Fibroblast of lung (primary cell): ENCODE results near the gene KCNN4. TPM values are rescaled to one million over a fixed set of nuclear protein-coding genes. Genes with fewer than 3 reads are reported as not detected.
A peak's percentile ranks its signal among the peaks of the same experiment; 100 is the strongest.

Experiments
- DNase-seq, 2 donors: peaks; one replicate each; pipeline versions ENCODE4 v3.0.0 to v3.0.0-alpha.2; 2010; ENCODE audit warnings: low read depth in 2 of 2
- H2AFZ ChIP-seq: 2 replicates; pipeline ENCODE4 v1.5.1; 2012; ENCODE audit warnings: low read length, control low read depth, inconsistent platforms
- H3K27ac ChIP-seq: 2 replicates; pipeline ENCODE4 v1.5.1; 2011; ENCODE audit warnings: low read length, control low read depth; ENCODE audit not compliant: insufficient read depth
- H3K27me3 ChIP-seq: 2 replicates; pipeline ENCODE4 v1.5.1; 2011; ENCODE audit warnings: mild to moderate bottlenecking, low read length; ENCODE audit not compliant: control insufficient read depth, insufficient read depth
- H3K36me3 ChIP-seq: 2 replicates; pipeline ENCODE4 v1.5.1; 2011; ENCODE audit warnings: low read length; ENCODE audit not compliant: control insufficient read depth, insufficient read depth
- H3K4me1 ChIP-seq: 2 replicates; pipeline ENCODE4 v1.5.1; 2011; ENCODE audit warnings: low read length; ENCODE audit not compliant: control insufficient read depth, insufficient read depth; ENCODE audit errors: extremely low read depth
- H3K4me2 ChIP-seq: 2 replicates; pipeline ENCODE4 v1.5.1; 2011; ENCODE audit warnings: low read length, control low read depth; ENCODE audit not compliant: insufficient read depth; ENCODE audit errors: extremely low read depth
- H3K4me3 ChIP-seq, 4 experiments: fragments of 200-600 bp in 1 of 4; sonication (generic) in 1 of 4; replicated peaks in 1 of 4; 2 replicates each; pipeline ENCODE4 v1.5.1; 2011 to 2016; ENCODE audit warnings: low read length in 4 of 4, low read depth in 3 of 4, mild to moderate bottlenecking in 3 of 4, control low read depth in 2 of 4, inconsistent platforms in 1 of 4, mixed read lengths in 1 of 4; ENCODE audit not compliant: insufficient read depth in 1 of 4; ENCODE audit errors: control extremely low read depth in 1 of 4
- H3K79me2 ChIP-seq: 2 replicates; pipeline ENCODE4 v1.5.1; 2012; ENCODE audit warnings: mild to moderate bottlenecking, low read length, inconsistent platforms; ENCODE audit not compliant: control insufficient read depth, insufficient read depth
- H3K9ac ChIP-seq: 2 replicates; pipeline ENCODE4 v1.5.1; 2011; ENCODE audit warnings: mild to moderate bottlenecking, low read length, control low read depth; ENCODE audit not compliant: insufficient read depth
- H3K9me3 ChIP-seq: 2 replicates; pipeline ENCODE4 v1.5.1; 2012; ENCODE audit warnings: low read depth, low read length; ENCODE audit not compliant: control insufficient read depth, insufficient read depth
- H4K20me1 ChIP-seq: 2 replicates; pipeline ENCODE4 v1.5.1; 2011; ENCODE audit warnings: low read length; ENCODE audit not compliant: control insufficient read depth, insufficient read depth; ENCODE audit errors: extremely low read depth
- EZH2 ChIP-seq: IDR thresholded peaks from 2 replicates; pipeline ENCODE4 v1.5.1; 2012; ENCODE audit warnings: low read length, control low read depth, mild to moderate bottlenecking; ENCODE audit errors: missing control alignments
- polyA plus RNA-seq, 2 donors: library from polyadenylated mRNA; depleted of rRNA in 1 of 2; stranded (reverse) in 1 of 2; unstranded in 1 of 2; fragments of >200 nt; gene quantifications; 2 replicates each; pipeline ENCODE4 v1.2.1, GENCODE V29; 2011 to 2012; ENCODE audit warnings: missing spikeins in 1 of 2
- total RNA-seq: library from RNA; depleted of rRNA; stranded (reverse); fragments of >200 nt; gene quantifications from 2 replicates; pipeline ENCODE4 v1.2.1, GENCODE V29; 2014
- TF ChIP-seq, protein P1 (sequence below), 2 donors: IDR thresholded peaks in 1 of 2; conservative IDR thresholded peaks in 1 of 2; 1 replicate in 1 of 2; 2 replicates in 1 of 2; pipeline ENCODE4 v1.5.1; 2011 to 2012; ENCODE audit warnings: low read length in 2 of 2, control low read depth in 1 of 2, inconsistent platforms in 1 of 2, low read depth in 1 of 2, mild to moderate bottlenecking in 1 of 2

The KCNN4 gene
- total and polyA plus RNA-seq, 2 donors (not counting 1 experiment from before 2014, with no cell fraction given), result 0.41 to 0.83 TPM

DNA sequence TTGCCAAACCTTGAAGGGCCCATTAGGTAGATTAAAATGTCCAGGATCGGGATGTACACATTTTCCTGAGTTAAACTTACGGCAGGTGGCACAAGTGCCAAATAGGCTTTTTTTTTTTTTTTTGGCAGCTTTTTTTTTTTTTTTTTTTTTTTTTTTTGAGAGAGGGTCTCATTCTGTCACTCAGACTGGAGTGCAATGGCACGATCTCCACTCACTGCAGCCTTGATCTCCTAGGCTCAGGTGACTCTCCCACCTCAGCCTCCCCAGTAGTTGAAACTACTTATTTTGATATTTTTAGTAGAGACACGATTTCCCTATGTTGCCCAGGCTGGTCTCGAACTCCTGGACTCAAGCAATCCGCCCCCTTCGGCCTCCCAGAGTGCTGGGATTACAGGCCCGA, 55.9 kb downstream of the KCNN4 start:
- Histone ChIP-seq H3K4me2 (no peak overlapping the region), H3K36me3 (peaks cover 5% of the 10 kb centered on the region), H3K79me2 (no peaks in the 10 kb centered on the region), H4K20me1 (no peaks in the 10 kb centered on the region), H3K9me3 (no peaks in the 10 kb centered on the region), H3K27ac (no peak overlapping the region), H3K9ac (no peak overlapping the region), H3K27me3 (no peaks in the 10 kb centered on the region), H3K4me1 (no peaks in the 10 kb centered on the region), H2AFZ (no peak overlapping the region), H3K4me3 (no peak overlapping the region)
- no peak for DNase-seq
- TF ChIP-seq, protein P1, sequence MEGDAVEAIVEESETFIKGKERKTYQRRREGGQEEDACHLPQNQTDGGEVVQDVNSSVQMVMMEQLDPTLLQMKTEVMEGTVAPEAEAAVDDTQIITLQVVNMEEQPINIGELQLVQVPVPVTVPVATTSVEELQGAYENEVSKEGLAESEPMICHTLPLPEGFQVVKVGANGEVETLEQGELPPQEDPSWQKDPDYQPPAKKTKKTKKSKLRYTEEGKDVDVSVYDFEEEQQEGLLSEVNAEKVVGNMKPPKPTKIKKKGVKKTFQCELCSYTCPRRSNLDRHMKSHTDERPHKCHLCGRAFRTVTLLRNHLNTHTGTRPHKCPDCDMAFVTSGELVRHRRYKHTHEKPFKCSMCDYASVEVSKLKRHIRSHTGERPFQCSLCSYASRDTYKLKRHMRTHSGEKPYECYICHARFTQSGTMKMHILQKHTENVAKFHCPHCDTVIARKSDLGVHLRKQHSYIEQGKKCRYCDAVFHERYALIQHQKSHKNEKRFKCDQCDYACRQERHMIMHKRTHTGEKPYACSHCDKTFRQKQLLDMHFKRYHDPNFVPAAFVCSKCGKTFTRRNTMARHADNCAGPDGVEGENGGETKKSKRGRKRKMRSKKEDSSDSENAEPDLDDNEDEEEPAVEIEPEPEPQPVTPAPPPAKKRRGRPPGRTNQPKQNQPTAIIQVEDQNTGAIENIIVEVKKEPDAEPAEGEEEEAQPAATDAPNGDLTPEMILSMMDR (conservative IDR thresholded peaks at IDR 0.05 in 1 of 2, IDR thresholded peaks at IDR 0.05 in 1 of 2; ENCODE audit: low read depth in 1 of 2, low read length in 2 of 2), result no peak
- TF ChIP-seq EZH2, result no peak

DNA sequence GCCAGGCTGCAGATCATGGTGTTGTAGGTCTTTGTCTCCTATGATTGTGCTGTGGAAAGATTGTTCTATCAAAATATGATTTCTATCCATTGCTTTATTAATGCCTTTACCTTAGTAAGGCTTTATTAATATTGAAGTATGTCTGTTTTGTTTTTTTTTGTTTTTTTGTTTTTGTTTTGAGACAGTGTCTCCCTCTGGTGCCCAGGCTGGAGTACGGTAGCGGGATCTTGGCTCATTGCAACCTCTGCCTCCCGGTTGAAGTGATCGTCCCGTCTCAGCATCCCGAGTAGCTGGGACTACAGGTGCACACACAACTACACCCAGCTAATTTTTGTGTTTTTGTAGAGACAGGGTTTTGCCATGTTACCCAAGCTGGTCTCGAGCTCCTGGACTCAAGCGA, 57.2 kb downstream of the KCNN4 start:
- H3K27me3 ChIP-seq, result no peaks in the 10 kb centered on the region
- no peaks in the 10 kb centered on the region for H3K79me2 ChIP-seq
- peaks cover 2% of the 10 kb centered on the region for H3K36me3 ChIP-seq
- H2AFZ ChIP-seq, result no peak overlapping the region
- no peaks in the 10 kb centered on the region for H3K4me1 ChIP-seq
- H4K20me1 ChIP-seq, result no peaks in the 10 kb centered on the region
- no peaks in the 10 kb centered on the region for H3K9me3 ChIP-seq
- DNase-seq, result peak in 1 of 2 donors; percentile 23
- H3K27ac ChIP-seq, result no peak overlapping the region
- no peak overlapping the region for H3K4me2 ChIP-seq
- H3K9ac ChIP-seq, result no peak overlapping the region
- TF ChIP-seq EZH2, result no peak
- TF ChIP-seq, protein P1 (conservative IDR thresholded peaks at IDR 0.05 in 1 of 2, IDR thresholded peaks at IDR 0.05 in 1 of 2; ENCODE audit: low read depth in 1 of 2, low read length in 2 of 2), result peak; percentile 16 to 30
- H3K4me3 ChIP-seq, result no peak overlapping the region

DNA sequence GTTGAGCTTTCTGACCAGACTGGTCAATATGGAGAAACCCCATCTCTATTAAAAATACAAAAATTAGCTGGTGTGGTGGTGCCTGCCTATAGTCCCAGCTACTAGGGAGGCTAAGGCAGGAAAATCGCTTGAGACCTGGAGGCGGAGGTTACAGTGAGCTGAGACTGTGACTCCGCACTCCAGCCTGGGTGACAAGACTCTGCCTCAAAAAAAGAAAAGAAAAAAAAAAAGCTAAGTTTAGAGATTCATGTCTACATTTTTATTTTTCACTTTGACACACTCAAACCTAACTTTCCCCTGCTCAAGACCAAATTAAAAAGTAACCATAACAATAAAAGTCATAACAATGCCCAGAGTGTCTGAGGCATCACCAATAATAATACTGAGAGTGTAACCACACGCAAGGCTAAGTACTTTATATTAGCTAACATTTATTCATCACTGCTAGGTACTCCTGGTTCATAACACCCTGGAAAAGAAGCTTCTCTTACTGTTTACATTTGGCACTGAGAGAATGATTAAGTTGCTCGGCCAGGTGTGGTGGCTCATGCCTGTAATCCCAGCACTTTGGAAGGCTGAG, 59.2 kb downstream of the KCNN4 start:
- Histone ChIP-seq H3K4me2 (no peak overlapping the region), H2AFZ (no peak overlapping the region), H3K27ac (no peak overlapping the region), H3K9ac (no peak overlapping the region), H3K36me3 (no peaks in the 10 kb centered on the region), H3K4me1 (no peaks in the 10 kb centered on the region), H3K27me3 (no peaks in the 10 kb centered on the region), H3K4me3 (no peak overlapping the region), H3K9me3 (no peaks in the 10 kb centered on the region), H4K20me1 (no peaks in the 10 kb centered on the region), H3K79me2 (no peaks in the 10 kb centered on the region)
- no peak for TF ChIP-seq EZH2
- TF ChIP-seq, protein P1 (conservative IDR thresholded peaks at IDR 0.05 in 1 of 2, IDR thresholded peaks at IDR 0.05 in 1 of 2; ENCODE audit: low read depth in 1 of 2, low read length in 2 of 2), result no peak
- DNase-seq, result no peak
